ENCODE data around the gene ATP1A1.

ATP1A1 gene

GRCh38 chr1:116391185-116391584, 18.1 kb downstream of the ATP1A1 start:
- no peak for DNase-seq (ENCODE audit: low read depth in 2 of 2)

- DNase-seq (ENCODE audit: low read depth in 2 of 2) = no peak
These were observed 19.8 kb downstream of the ATP1A1 start for GRCh38 chr1:116392717-116393404.

GRCh38 chr1:116393792-116394191, 20.7 kb downstream of the ATP1A1 start:
- DNase-seq (ENCODE audit: low read depth in 2 of 2) = no peak

- DNase-seq (ENCODE audit: low read depth in 2 of 2) = no peak
These were observed 21.2 kb downstream of the ATP1A1 start for GRCh38 chr1:116394270-116394669.

GRCh38 chr1:116396769-116397168, 23.7 kb downstream of the ATP1A1 start:
- DNase-seq (ENCODE audit: low read depth in 2 of 2) = no peak

- no peak for DNase-seq (ENCODE audit: low read depth in 2 of 2)
These were observed 24.7 kb downstream of the ATP1A1 start for GRCh38 chr1:116397728-116398127.

- no peak for DNase-seq (ENCODE audit: low read depth in 2 of 2)
These were observed 27.7 kb downstream of the ATP1A1 start for GRCh38 chr1:116400780-116401179.

- DNase-seq (ENCODE audit: low read depth in 2 of 2) = no peak
These were observed 28.7 kb downstream of the ATP1A1 start for GRCh38 chr1:116401646-116402176.

- DNase-seq (ENCODE audit: low read depth in 2 of 2) = no peak
These were observed 29.3 kb downstream of the ATP1A1 start for GRCh38 chr1:116402333-116402732.

- no peak for DNase-seq (ENCODE audit: low read depth in 2 of 2)
These were observed 30.6 kb downstream of the ATP1A1 start for GRCh38 chr1:116403496-116404136.

GRCh38 chr1:116404699-116405098, 31.7 kb downstream of the ATP1A1 start:
- no peak for DNase-seq (ENCODE audit: low read depth in 2 of 2)

- DNase-seq (ENCODE audit: low read depth in 2 of 2) = no peak
These were observed 32.4 kb downstream of the ATP1A1 start for GRCh38 chr1:116405241-116406135.

- DNase-seq (ENCODE audit: low read depth in 2 of 2) = no peak
These were observed 34.0 kb downstream of the ATP1A1 start for GRCh38 chr1:116407033-116407432.

GRCh38 chr1:116408193-116408592, 35.1 kb downstream of the ATP1A1 start:
- no peak for DNase-seq (ENCODE audit: low read depth in 2 of 2)

- DNase-seq (ENCODE audit: low read depth in 2 of 2) = no peak
These were observed 36.0 kb downstream of the ATP1A1 start for GRCh38 chr1:116408803-116409720.

GRCh38 chr1:116409751-116410191, 36.7 kb downstream of the ATP1A1 start:
- no peak for DNase-seq (ENCODE audit: low read depth in 2 of 2)

- no peak for DNase-seq (ENCODE audit: low read depth in 2 of 2)
These were observed 38.9 kb downstream of the ATP1A1 start for GRCh38 chr1:116411784-116412479.

- no peak for DNase-seq (ENCODE audit: low read depth in 2 of 2)
These were observed 39.4 kb downstream of the ATP1A1 start for GRCh38 chr1:116412480-116412798.

- DNase-seq (ENCODE audit: low read depth in 2 of 2) = no peak
These were observed 39.9 kb downstream of the ATP1A1 start for GRCh38 chr1:116412898-116413297.

GRCh38 chr1:116413414-116413813, 40.4 kb downstream of the ATP1A1 start:
- DNase-seq (ENCODE audit: low read depth in 2 of 2) = no peak

- no peak for DNase-seq (ENCODE audit: low read depth in 2 of 2)
These were observed 41.3 kb downstream of the ATP1A1 start for GRCh38 chr1:116414364-116414763.
